Vagina (tissue), 2 donors: ENCODE measurements around the gene SNX19. TPM values are rescaled to one million over a fixed set of nuclear protein-coding genes. Genes with fewer than 3 reads are reported as not detected.
A peak's percentile ranks its signal among the peaks of the same experiment; 100 is the strongest.

ENCODE experiments used
- DNase-seq, 2 donors: peaks; one replicate each; pipeline ENCODE4 v3.0.0-alpha.2; 2017; ENCODE audit errors: extremely low spot score in 2 of 2
- H3K27ac ChIP-seq: fragments of 200-600 bp; sonication (generic); one replicate; pipeline ENCODE4 v1.5.1; 2019
- H3K27me3 ChIP-seq: fragments of 200-600 bp; sonication (generic); one replicate; pipeline ENCODE4 v1.5.1; 2019
- H3K36me3 ChIP-seq, 2 donors: fragments of 200-600 bp; sonication (generic); one replicate each; pipeline ENCODE4 v1.5.1; 2017 to 2019
- H3K4me1 ChIP-seq: fragments of 200-600 bp; sonication (generic); one replicate; pipeline ENCODE4 v1.5.1; 2019
- H3K4me3 ChIP-seq, 2 donors: fragments of 200-600 bp; sonication (generic); 1 replicate in 1 of 2; 2 replicates in 1 of 2; pipeline ENCODE4 v1.5.1; 2016 to 2019
- H3K9me3 ChIP-seq: fragments of 200-600 bp; sonication (generic); one replicate; pipeline ENCODE4 v1.5.1; 2019
- POLR2A ChIP-seq, 2 donors: fragments of 450-650 bp; IDR thresholded peaks; one replicate each; pipeline ENCODE4 v1.6.1; 2017; ENCODE audit warnings: antibody characterized with exemption in 2 of 2, mild to moderate bottlenecking in 2 of 2, moderate library complexity in 2 of 2
- POLR2AphosphoS5 ChIP-seq, 2 donors: sonication (generic); formaldehyde crosslinking; IDR thresholded peaks; one replicate each; pipeline ENCODE4 v1.9.0; 2017; ENCODE audit warnings: antibody characterized with exemption in 2 of 2, mild to moderate bottlenecking in 2 of 2, low read depth in 1 of 2; ENCODE audit not compliant: insufficient read depth in 1 of 2
- intact Hi-C: fragments of 100-400 bp; cut with DNase I; formaldehyde crosslinking; loops from one replicate; pipeline ENCODE4 v1.15.1; 2023
- total RNA-seq: library from RNA; depleted of rRNA; stranded (reverse); fragments of >200 nt; gene quantifications from one replicate; pipeline ENCODE4 v1.2.3, GENCODE V29; 2016
- TF ChIP-seq, protein P1 (sequence below), 3 experiments: fragments of 450-650 bp in 2 of 3; fragments of 200-600 bp in 1 of 3; sonication (generic) in 1 of 3; IDR thresholded peaks; one replicate each; pipeline ENCODE4 v1.5.1; 2017 to 2019; ENCODE audit warnings: antibody characterized with exemption in 3 of 3, mild to moderate bottlenecking in 2 of 3, moderate library complexity in 2 of 3

Gene SNX19
- total RNA-seq, 1 donor from 2014 or later, result 67.5 TPM

DNA sequence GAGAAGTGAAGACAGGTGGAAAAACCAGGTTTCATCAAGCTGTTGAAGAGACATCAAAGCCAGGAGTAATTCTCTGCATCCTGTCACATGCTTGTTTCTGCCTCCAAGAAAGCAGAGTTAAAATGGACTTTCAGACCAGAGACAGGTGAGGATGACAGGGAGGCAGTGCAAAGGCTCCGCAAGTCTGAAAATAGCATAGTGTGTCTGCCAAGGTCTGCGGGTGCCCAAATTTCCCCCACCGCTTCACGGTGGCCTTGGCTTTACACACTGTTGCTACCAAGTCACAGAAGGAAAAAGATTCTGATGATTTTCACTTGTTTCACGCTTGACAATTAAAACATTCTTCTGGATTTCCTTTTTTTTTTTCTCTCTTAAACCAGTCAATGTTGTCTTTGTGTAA lies 44.2 kb downstream of the SNX19 start:
- DNase-seq, result no peak
- Histone ChIP-seq H3K9me3 (no peaks in the 10 kb centered on the region), H3K4me3 (no peak overlapping the region), H3K27me3 (no peaks in the 10 kb centered on the region), H3K27ac (no peak overlapping the region), H3K4me1 (peaks cover 8% of the 10 kb centered on the region), H3K36me3 (peaks cover 0 to 16% of the 10 kb centered on the region in 2 donors)
- intact Hi-C loops, result no loop called here
- TF ChIP-seq POLR2A (IDR thresholded peaks at IDR 0.05) (no peak), POLR2AphosphoS5 (IDR thresholded peaks at IDR 0.05; ENCODE audit: insufficient read depth in 1 of 2, low read depth in 1 of 2) (no peak)
- TF ChIP-seq, protein P1, sequence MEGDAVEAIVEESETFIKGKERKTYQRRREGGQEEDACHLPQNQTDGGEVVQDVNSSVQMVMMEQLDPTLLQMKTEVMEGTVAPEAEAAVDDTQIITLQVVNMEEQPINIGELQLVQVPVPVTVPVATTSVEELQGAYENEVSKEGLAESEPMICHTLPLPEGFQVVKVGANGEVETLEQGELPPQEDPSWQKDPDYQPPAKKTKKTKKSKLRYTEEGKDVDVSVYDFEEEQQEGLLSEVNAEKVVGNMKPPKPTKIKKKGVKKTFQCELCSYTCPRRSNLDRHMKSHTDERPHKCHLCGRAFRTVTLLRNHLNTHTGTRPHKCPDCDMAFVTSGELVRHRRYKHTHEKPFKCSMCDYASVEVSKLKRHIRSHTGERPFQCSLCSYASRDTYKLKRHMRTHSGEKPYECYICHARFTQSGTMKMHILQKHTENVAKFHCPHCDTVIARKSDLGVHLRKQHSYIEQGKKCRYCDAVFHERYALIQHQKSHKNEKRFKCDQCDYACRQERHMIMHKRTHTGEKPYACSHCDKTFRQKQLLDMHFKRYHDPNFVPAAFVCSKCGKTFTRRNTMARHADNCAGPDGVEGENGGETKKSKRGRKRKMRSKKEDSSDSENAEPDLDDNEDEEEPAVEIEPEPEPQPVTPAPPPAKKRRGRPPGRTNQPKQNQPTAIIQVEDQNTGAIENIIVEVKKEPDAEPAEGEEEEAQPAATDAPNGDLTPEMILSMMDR (IDR thresholded peaks at IDR 0.05), result no peak

DNA sequence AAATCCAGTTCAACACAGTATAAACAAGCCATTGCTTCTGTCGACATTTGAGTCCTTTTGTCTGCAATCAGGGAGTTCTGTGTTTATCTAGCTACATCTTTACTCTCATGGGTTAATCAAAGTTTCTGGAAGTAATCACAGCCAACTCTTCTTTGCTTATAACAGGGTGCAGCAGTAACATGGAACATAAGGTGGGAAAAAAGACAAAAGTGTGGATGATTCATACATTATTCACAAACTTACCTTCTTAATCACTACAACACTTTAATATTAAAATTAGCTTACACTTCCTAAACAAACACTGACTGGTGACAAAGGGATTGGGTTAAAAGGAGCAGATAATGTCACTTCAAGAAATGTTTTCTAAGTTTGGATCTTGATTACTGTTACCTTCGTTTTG lies 44.7 kb downstream of the SNX19 start:
- H3K27me3 ChIP-seq, result no peaks in the 10 kb centered on the region
- TF ChIP-seq POLR2AphosphoS5 (IDR thresholded peaks at IDR 0.05; ENCODE audit: insufficient read depth in 1 of 2, low read depth in 1 of 2) (no peak), POLR2A (IDR thresholded peaks at IDR 0.05) (no peak)
- TF ChIP-seq, protein P1 (IDR thresholded peaks at IDR 0.05), result no peak
- no peak overlapping the region for H3K4me3 ChIP-seq
- peaks cover 0 to 11% of the 10 kb centered on the region in 2 donors for H3K36me3 ChIP-seq
- peaks cover 8% of the 10 kb centered on the region for H3K4me1 ChIP-seq
- no peaks in the 10 kb centered on the region for H3K9me3 ChIP-seq
- no peak overlapping the region for H3K27ac ChIP-seq
- no peak for DNase-seq
- intact Hi-C loops, result no loop called here

DNA sequence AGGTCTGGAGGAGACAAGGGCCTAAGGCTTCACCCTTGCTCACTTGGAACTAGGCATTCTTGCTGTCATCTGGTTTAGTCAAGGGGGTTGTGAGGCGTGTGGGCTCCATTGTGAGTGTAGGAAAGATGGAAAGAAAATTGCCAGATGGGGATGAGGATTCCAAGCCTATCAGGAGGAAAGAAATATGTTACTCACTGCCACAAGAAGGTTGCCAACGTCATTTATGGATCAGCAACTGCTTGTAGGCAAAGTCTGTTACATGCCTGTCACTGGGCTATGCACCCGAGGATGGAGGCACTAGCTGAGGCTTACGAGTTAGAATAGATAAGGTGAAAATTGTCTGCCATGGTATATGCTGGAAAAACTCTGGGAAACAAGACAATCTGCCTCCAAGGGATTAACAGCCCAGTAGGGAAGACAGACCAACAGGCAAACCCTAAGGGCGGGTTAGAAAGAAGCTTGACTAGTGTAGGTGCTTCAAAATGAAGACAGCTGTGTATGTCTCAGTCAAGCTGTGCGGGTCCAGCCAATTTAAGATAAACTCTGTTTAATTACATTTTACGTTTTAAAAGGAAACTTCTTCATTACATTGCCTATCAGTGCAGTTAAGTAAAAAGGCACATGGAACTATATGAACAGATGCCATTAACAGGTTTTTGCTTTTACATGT lies 47.4 kb downstream of the SNX19 start:
- peak in 1 of 2 donors; percentile 42 for DNase-seq
- Histone ChIP-seq H3K4me1 (peaks cover 8% of the 10 kb centered on the region), H3K36me3 (peaks cover 0 to 6% of the 10 kb centered on the region in 2 donors), H3K27me3 (no peaks in the 10 kb centered on the region), H3K4me3 (no peak overlapping the region), H3K27ac (no peak overlapping the region), H3K9me3 (no peaks in the 10 kb centered on the region)
- TF ChIP-seq POLR2AphosphoS5 (IDR thresholded peaks at IDR 0.05; ENCODE audit: insufficient read depth in 1 of 2, low read depth in 1 of 2), result no peak
- no peak for TF ChIP-seq POLR2A (IDR thresholded peaks at IDR 0.05)
- TF ChIP-seq, protein P1 (IDR thresholded peaks at IDR 0.05), result no peak
- intact Hi-C loops, result no loop called here

GRCh38 chr11:130868086-130868710 lies 48.1 kb downstream of the SNX19 start:
- Histone ChIP-seq H3K27me3 (no peaks in the 10 kb centered on the region), H3K36me3 (peaks cover 0 to 6% of the 10 kb centered on the region in 2 donors), H3K4me3 (no peak overlapping the region), H3K4me1 (peaks cover 6% of the 10 kb centered on the region), H3K9me3 (no peaks in the 10 kb centered on the region), H3K27ac (no peak overlapping the region)
- intact Hi-C loops, result no loop called here
- peak in 1 of 2 donors; percentile 65 for DNase-seq
- TF ChIP-seq POLR2A (IDR thresholded peaks at IDR 0.05), result no peak
- no peak for TF ChIP-seq POLR2AphosphoS5 (IDR thresholded peaks at IDR 0.05; ENCODE audit: insufficient read depth in 1 of 2, low read depth in 1 of 2)
- TF ChIP-seq, protein P1 (IDR thresholded peaks at IDR 0.05), result no peak

GRCh38 chr11:130866831-130867230 lies 49.4 kb downstream of the SNX19 start:
- H3K27me3 ChIP-seq, result no peaks in the 10 kb centered on the region
- no peak overlapping the region for H3K27ac ChIP-seq
- TF ChIP-seq POLR2A (IDR thresholded peaks at IDR 0.05) (no peak), POLR2AphosphoS5 (IDR thresholded peaks at IDR 0.05; ENCODE audit: insufficient read depth in 1 of 2, low read depth in 1 of 2) (no peak)
- TF ChIP-seq, protein P1 (IDR thresholded peaks at IDR 0.05), result no peak
- no peak overlapping the region for H3K4me3 ChIP-seq
- H3K4me1 ChIP-seq, result no peaks in the 10 kb centered on the region
- peaks cover 0 to 5% of the 10 kb centered on the region in 2 donors for H3K36me3 ChIP-seq
- intact Hi-C loops, result no loop called here
- H3K9me3 ChIP-seq, result no peaks in the 10 kb centered on the region
- DNase-seq, result no peak
